Measurements from ENCODE around the gene GRIK3.

The GRIK3 gene

DNA sequence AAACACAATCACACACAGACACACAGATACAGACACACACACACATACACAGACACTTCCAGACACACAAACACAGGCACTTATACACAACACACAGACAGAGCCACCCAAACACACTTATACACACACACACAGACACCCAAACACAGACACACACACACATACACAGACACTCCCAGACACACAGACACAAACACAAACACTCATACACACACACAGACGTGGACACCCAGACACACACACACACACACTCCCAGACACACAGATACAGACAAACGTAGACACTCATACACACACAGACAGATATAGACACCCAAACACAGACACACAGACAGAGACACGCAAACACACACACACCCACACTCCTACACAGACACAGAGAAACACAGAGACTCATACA, 272.1 kb downstream of the GRIK3 start:
- no peak overlapping the region for H3K4me3 ChIP-seq (ENCODE audit: low read length)
- no peaks in the 10 kb centered on the region for H3K27me3 ChIP-seq (ENCODE audit: low read depth, low read length)
- H3K27ac ChIP-seq (ENCODE audit: low read length), result no peak overlapping the region
- no peak overlapping the region for H3K4me2 ChIP-seq (ENCODE audit: low read length)
- H2AFZ ChIP-seq (ENCODE audit: low read depth, low read length), result no peak overlapping the region
- H4K20me1 ChIP-seq (ENCODE audit: insufficient read depth, low read length), result no peaks in the 10 kb centered on the region
- no peaks in the 10 kb centered on the region for H3K9me3 ChIP-seq (ENCODE audit: insufficient read depth, low read length)
- no peak overlapping the region for H3K9ac ChIP-seq (ENCODE audit: low read length)
- no peaks in the 10 kb centered on the region for H3K79me2 ChIP-seq (ENCODE audit: low read length)
- H3K4me1 ChIP-seq (ENCODE audit: low read length), result no peaks in the 10 kb centered on the region
- no peaks in the 10 kb centered on the region for H3K36me3 ChIP-seq (replicated peaks; ENCODE audit: low read depth, low read length)
- TF ChIP-seq, protein P1, sequence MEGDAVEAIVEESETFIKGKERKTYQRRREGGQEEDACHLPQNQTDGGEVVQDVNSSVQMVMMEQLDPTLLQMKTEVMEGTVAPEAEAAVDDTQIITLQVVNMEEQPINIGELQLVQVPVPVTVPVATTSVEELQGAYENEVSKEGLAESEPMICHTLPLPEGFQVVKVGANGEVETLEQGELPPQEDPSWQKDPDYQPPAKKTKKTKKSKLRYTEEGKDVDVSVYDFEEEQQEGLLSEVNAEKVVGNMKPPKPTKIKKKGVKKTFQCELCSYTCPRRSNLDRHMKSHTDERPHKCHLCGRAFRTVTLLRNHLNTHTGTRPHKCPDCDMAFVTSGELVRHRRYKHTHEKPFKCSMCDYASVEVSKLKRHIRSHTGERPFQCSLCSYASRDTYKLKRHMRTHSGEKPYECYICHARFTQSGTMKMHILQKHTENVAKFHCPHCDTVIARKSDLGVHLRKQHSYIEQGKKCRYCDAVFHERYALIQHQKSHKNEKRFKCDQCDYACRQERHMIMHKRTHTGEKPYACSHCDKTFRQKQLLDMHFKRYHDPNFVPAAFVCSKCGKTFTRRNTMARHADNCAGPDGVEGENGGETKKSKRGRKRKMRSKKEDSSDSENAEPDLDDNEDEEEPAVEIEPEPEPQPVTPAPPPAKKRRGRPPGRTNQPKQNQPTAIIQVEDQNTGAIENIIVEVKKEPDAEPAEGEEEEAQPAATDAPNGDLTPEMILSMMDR (IDR thresholded peaks at IDR 0.05; ENCODE audit: low read depth, low read length), result no peak
- no peak for TF ChIP-seq EZH2phosphoT487 (IDR thresholded peaks at IDR 0.05; ENCODE audit: low read depth)

DNA sequence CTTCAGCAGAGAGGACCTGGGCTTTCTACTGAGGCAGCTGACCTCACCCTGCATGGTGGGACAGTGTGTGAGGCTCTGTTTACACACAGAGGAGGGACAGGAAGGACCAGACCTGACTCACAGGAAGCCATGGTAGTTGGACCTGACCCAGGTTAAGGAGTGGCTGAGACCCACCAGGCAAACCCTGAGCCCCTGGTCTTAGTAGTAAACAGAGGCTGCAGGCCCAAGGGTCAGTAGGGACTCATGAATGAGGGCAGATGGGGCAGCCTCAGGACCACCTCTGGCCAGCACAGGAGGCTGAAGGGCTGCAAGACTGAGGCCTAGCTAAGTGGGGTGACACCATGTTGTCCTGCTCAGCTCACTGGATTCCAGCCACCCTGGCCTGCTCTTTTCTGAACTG, 273.2 kb downstream of the GRIK3 start:
- no peak overlapping the region for H3K27ac ChIP-seq (ENCODE audit: low read length)
- H2AFZ ChIP-seq (ENCODE audit: low read depth, low read length), result no peak overlapping the region
- TF ChIP-seq, protein P1 (IDR thresholded peaks at IDR 0.05; ENCODE audit: low read depth, low read length), result no peak
- H3K9me3 ChIP-seq (ENCODE audit: insufficient read depth, low read length), result no peaks in the 10 kb centered on the region
- no peaks in the 10 kb centered on the region for H3K36me3 ChIP-seq (replicated peaks; ENCODE audit: low read depth, low read length)
- no peaks in the 10 kb centered on the region for H3K27me3 ChIP-seq (ENCODE audit: low read depth, low read length)
- H4K20me1 ChIP-seq (ENCODE audit: insufficient read depth, low read length), result no peaks in the 10 kb centered on the region
- no peaks in the 10 kb centered on the region for H3K79me2 ChIP-seq (ENCODE audit: low read length)
- H3K4me3 ChIP-seq (ENCODE audit: low read length), result no peak overlapping the region
- H3K9ac ChIP-seq (ENCODE audit: low read length), result no peak overlapping the region
- no peak overlapping the region for H3K4me2 ChIP-seq (ENCODE audit: low read length)
- peaks cover 10% of the 10 kb centered on the region for H3K4me1 ChIP-seq (ENCODE audit: low read length)

DNA sequence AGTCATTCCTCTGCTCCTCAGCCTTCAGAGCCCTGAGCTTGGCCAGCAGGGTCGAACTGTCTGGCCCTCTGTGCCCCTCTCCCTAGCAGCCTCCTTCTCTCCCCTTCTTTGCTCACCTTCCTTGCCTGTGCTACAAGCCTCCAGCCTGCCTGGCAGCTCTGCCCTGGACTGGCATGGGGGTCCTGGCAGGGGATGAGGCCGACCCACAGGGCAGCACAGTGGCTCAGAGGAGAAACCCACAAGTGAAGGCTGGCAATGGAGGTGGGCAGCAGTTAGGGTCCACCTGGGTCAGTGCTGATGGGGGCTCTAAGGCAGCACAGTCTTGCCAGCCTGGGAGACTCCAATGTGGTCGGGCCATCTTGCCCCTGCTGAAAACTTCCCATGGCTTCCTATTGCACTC, 274.2 kb downstream of the GRIK3 start:
- Histone ChIP-seq H3K4me3 (ENCODE audit: low read length) (no peak overlapping the region), H3K4me2 (ENCODE audit: low read length) (no peak overlapping the region), H3K79me2 (ENCODE audit: low read length) (no peaks in the 10 kb centered on the region), H4K20me1 (ENCODE audit: insufficient read depth, low read length) (no peaks in the 10 kb centered on the region), H3K27ac (ENCODE audit: low read length) (no peak overlapping the region), H2AFZ (ENCODE audit: low read depth, low read length) (no peak overlapping the region), H3K9me3 (ENCODE audit: insufficient read depth, low read length) (no peaks in the 10 kb centered on the region), H3K36me3 (replicated peaks; ENCODE audit: low read depth, low read length) (no peaks in the 10 kb centered on the region), H3K9ac (ENCODE audit: low read length) (no peak overlapping the region), H3K27me3 (ENCODE audit: low read depth, low read length) (no peaks in the 10 kb centered on the region), H3K4me1 (ENCODE audit: low read length) (peaks cover 12% of the 10 kb centered on the region)
- TF ChIP-seq EZH2phosphoT487 (IDR thresholded peaks at IDR 0.05; ENCODE audit: low read depth), result no peak
- TF ChIP-seq, protein P1 (IDR thresholded peaks at IDR 0.05; ENCODE audit: low read depth, low read length), result no peak

DNA sequence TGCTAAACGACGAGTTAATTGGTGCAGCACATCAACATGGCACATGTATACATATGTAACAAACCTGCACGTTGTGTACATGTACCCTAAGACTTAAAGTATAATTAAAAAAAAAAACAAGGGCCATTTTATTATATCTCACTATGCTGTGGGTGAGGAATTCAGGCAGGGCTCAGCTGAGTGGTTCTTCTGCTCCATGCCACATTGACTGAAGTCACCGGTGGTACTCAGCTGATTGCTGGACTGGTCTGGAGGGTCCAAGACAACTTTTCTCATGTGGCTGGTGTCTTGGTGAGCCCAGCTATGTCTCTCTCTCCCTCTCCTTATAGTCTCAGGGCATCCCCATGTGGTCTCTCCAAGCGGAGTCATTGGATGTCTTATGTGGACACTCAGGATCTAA, 275.0 kb downstream of the GRIK3 start:
- H3K9me3 ChIP-seq (ENCODE audit: insufficient read depth, low read length), result no peaks in the 10 kb centered on the region
- H2AFZ ChIP-seq (ENCODE audit: low read depth, low read length), result no peak overlapping the region
- peaks cover 12% of the 10 kb centered on the region for H3K4me1 ChIP-seq (ENCODE audit: low read length)
- H3K36me3 ChIP-seq (replicated peaks; ENCODE audit: low read depth, low read length), result no peaks in the 10 kb centered on the region
- no peak overlapping the region for H3K27ac ChIP-seq (ENCODE audit: low read length)
- no peak overlapping the region for H3K4me2 ChIP-seq (ENCODE audit: low read length)
- H3K79me2 ChIP-seq (ENCODE audit: low read length), result no peaks in the 10 kb centered on the region
- no peak overlapping the region for H3K4me3 ChIP-seq (ENCODE audit: low read length)
- H3K27me3 ChIP-seq (ENCODE audit: low read depth, low read length), result no peaks in the 10 kb centered on the region
- H4K20me1 ChIP-seq (ENCODE audit: insufficient read depth, low read length), result no peaks in the 10 kb centered on the region
- TF ChIP-seq EZH2phosphoT487 (IDR thresholded peaks at IDR 0.05; ENCODE audit: low read depth), result no peak
- TF ChIP-seq, protein P1 (IDR thresholded peaks at IDR 0.05; ENCODE audit: low read depth, low read length), result no peak
- no peak overlapping the region for H3K9ac ChIP-seq (ENCODE audit: low read length)
